Stimulated activated CD8-positive, alpha-beta memory T cell treated with anti-CD3 and anti-CD28 coated beads, Interleukin-7, amount 100 ng/mL, for 24 hours (primary cell): ENCODE measurements around the gene EXTL1.
"Not testable (repeated sequence)": the region's sequence is repeated elsewhere in the genome, so short reads cannot be mapped to it uniquely, and the experiment has no call there.

Source experiments
- DNase-seq: peaks from one replicate; pipeline ENCODE4 v3.0.0-alpha.2; 2020; ENCODE audit warnings: low read depth

The EXTL1 gene

DNA sequence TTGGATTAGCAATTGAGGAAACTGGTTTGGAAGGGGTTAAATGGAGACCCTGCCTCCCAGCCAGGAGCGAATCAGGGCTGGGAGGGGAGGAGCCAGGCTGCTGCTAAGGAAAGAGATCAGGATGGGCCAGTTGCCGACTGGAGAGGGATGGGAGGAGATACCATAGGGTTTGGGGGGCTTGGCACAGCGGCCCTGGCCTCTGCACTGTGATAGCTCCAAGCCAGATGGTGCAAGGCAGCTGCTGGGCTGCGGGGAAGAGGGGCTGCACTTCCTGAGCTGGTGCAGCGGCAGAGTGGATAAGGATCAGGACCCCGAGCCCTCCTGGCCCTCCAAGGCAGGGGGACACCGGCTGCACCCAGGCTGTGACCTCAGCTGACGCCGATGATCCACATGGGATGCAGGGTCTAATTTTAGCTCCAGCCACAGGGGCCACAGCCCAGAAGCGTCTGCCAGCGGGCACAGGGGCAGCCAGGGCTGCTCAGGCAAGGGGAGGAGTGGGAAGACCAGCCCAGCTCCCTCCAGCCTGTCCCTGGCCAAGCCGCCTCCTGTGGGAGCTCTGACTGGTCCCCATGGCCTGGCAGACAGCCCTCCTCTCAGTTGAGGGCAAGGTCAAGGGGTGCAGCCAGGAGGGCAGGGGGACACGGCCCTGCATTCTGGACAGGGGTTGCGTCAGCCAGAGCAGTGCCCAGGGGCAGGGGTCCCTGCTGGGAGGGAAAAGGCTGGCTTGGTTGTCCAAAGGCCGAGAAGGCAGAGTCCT is at the start of gene EXTL1:
TSS of gene EXTL1 (plus strand) at position 129 of the 757 bp plus-strand sequence. CDS start 872 bp downstream, outside the sequence.
- no peak for DNase-seq

DNA sequence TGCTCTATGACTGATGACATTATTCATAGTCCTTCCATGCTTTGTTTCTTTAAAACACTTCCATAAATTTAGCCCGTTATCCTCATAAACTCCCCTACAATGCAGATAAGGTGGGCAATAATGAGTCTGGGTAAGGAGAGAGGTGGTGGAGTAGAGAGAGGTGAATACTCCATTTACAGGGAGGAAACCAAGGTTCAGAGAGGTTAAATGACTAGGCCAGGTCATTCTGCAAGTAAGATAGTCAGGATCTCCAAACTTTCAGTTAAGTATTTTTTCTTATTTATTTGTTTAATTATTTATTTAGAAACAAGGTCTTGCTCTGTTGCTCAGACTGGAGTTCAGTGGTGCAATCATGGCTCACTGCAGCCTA is 49.8 kb upstream of the EXTL1 start:
- no peak for DNase-seq

GRCh38 chr1:25973610-25974321 is 47.8 kb upstream of the EXTL1 start:
- no peak for DNase-seq

- DNase-seq: no peak
Observed at GRCh38 chr1:25977801-25978200, 43.8 kb upstream of the EXTL1 start.

- no peak for DNase-seq
Observed at GRCh38 chr1:25978403-25978802, 43.2 kb upstream of the EXTL1 start.

GRCh38 chr1:25979210-25979609 is 42.4 kb upstream of the EXTL1 start:
- no peak for DNase-seq

DNA sequence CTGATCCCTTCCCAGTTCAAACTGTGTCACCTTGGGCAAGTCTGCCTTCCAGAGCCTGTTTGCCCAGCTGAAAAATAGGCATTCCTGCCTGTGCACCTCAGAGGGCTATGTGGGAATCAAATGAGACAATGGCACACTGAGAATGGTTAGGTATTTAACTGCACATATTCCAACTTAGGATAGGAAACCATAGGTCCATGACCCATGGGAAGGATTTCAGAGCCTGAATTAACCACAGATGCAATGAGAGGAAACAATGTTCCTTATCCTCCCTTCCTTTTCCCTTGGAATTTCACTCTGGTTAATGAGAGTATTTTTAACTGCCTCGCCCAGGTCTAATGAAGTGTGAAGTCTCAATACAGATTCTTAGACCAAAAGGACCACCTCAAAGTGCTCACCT is 36.4 kb upstream of the EXTL1 start:
- DNase-seq: no peak

DNA sequence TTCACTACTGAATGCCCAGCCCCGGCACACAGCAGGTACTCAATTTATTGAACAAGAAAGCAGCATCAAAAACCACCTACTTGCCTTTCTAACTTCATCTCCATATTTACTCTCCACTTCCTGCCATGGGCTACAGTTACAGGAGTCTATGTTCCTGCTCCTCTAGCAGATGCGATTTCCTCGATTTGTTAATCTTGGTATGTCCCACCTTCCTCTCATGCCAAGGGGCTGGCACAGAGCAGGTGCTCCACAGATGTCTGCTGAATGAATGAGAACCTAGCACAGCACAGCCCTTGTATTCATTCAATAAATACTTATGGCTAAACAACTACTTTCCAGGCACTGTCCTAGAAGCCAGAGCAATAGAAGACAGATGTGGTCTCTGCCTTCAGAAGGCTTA is 35.9 kb upstream of the EXTL1 start:
- DNase-seq: no peak

GRCh38 chr1:25986773-25987172 is 34.8 kb upstream of the EXTL1 start:
- DNase-seq: not testable (repeated sequence)

DNA sequence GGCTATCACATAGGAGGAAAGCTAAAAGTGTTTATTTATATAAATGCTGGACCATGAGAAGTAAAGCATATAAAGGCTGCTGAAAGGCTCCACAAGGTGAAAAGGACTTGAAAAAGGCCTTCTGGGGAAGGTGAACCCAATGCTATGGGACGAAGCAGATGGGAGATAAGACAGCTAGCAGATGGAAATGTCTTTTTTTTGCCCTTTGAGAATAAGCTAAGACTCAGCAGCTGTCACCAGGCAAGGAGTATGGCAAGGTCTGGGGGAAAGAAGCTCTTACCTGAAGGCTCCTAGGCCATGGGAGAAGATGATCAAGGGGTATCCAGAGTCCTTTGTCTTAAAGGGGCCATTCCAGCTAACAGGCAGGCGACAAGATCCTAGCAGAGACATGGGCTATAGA is 33.6 kb upstream of the EXTL1 start:
- no peak for DNase-seq

- no peak for DNase-seq
Observed at GRCh38 chr1:25989440-25990234, 31.9 kb upstream of the EXTL1 start.

- no peak for DNase-seq
Observed at GRCh38 chr1:25990251-25990650, 31.3 kb upstream of the EXTL1 start.

GRCh38 chr1:25990702-25991395 is 30.7 kb upstream of the EXTL1 start:
- no peak for DNase-seq

- no peak for DNase-seq
Observed at GRCh38 chr1:25991937-25992688, 29.5 kb upstream of the EXTL1 start.

DNA sequence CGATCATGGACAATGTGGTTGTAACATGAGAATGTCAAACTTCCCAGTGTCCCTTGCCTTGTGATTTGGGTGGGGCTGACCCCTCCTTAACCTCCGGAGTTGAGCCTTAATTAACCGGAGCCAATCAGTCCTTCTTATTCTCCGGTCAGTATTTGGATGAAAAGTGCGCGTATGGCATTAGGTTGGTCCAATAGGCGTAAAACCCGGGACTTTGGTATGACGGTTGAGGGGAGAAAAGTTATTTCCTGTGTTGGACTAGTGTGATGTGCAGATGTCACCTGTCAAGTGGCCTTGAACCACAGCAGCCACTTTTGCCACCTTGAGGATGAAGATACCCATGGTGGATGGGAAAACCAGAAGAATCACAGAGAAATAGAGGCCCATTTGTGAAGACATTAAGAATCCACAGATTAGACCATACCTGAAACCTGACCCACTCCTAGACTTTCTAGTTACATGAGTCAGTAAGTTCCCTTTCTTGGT is 28.8 kb upstream of the EXTL1 start:
- DNase-seq: no peak

- no peak for DNase-seq
Observed at GRCh38 chr1:25993197-25993951, 28.2 kb upstream of the EXTL1 start.

- no peak for DNase-seq
Observed at GRCh38 chr1:25994402-25995150, 27.0 kb upstream of the EXTL1 start.

GRCh38 chr1:25996966-25997827 is 24.4 kb upstream of the EXTL1 start:
- DNase-seq: no peak
